Measurements from ENCODE around the gene CYB5RL.

The CYB5RL gene

GRCh38 chr1:54177726-54178125 lies 22.1 kb downstream of the CYB5RL start:
- TF ChIP-seq TAF1 (IDR thresholded peaks at IDR 0.05; ENCODE audit: borderline replicate concordance, insufficient read depth, low read length) (no peak), FOXP2 (optimal IDR thresholded peaks at IDR 0.05; ENCODE audit: borderline replicate concordance, extremely low read depth, extremely low read length, insufficient read depth) (no peak), REST (IDR thresholded peaks at IDR 0.05; ENCODE audit: insufficient read depth in 1 of 2, low read depth in 2 of 2, low read length in 2 of 2) (no peak), POLR2AphosphoS5 (IDR thresholded peaks at IDR 0.05; ENCODE audit: low read depth, low read length) (no peak), SIN3A (IDR thresholded peaks at IDR 0.05; ENCODE audit: borderline replicate concordance, insufficient read depth, low read length) (no peak)

- TF ChIP-seq TAF1 (IDR thresholded peaks at IDR 0.05; ENCODE audit: borderline replicate concordance, insufficient read depth, low read length) = no peak
- no peak for TF ChIP-seq SIN3A (IDR thresholded peaks at IDR 0.05; ENCODE audit: borderline replicate concordance, insufficient read depth, low read length)
- no peak for TF ChIP-seq POLR2AphosphoS5 (IDR thresholded peaks at IDR 0.05; ENCODE audit: low read depth, low read length)
- no peak for TF ChIP-seq REST (IDR thresholded peaks at IDR 0.05; ENCODE audit: insufficient read depth in 1 of 2, low read depth in 2 of 2, low read length in 2 of 2)
- TF ChIP-seq FOXP2 (optimal IDR thresholded peaks at IDR 0.05; ENCODE audit: borderline replicate concordance, extremely low read depth, extremely low read length, insufficient read depth) = no peak
These were observed 23.1 kb downstream of the CYB5RL start for GRCh38 chr1:54176621-54177327.

- TF ChIP-seq SIN3A (IDR thresholded peaks at IDR 0.05; ENCODE audit: borderline replicate concordance, insufficient read depth, low read length) = no peak
- TF ChIP-seq FOXP2 (optimal IDR thresholded peaks at IDR 0.05; ENCODE audit: borderline replicate concordance, extremely low read depth, extremely low read length, insufficient read depth) = no peak
- no peak for TF ChIP-seq TAF1 (IDR thresholded peaks at IDR 0.05; ENCODE audit: borderline replicate concordance, insufficient read depth, low read length)
- TF ChIP-seq REST (IDR thresholded peaks at IDR 0.05; ENCODE audit: insufficient read depth in 1 of 2, low read depth in 2 of 2, low read length in 2 of 2) = no peak
- TF ChIP-seq POLR2AphosphoS5 (IDR thresholded peaks at IDR 0.05; ENCODE audit: low read depth, low read length) = no peak
These were observed 25.7 kb downstream of the CYB5RL start for GRCh38 chr1:54174106-54174505.

- TF ChIP-seq TAF1 (IDR thresholded peaks at IDR 0.05; ENCODE audit: borderline replicate concordance, insufficient read depth, low read length) = no peak
- no peak for TF ChIP-seq FOXP2 (optimal IDR thresholded peaks at IDR 0.05; ENCODE audit: borderline replicate concordance, extremely low read depth, extremely low read length, insufficient read depth)
- no peak for TF ChIP-seq REST (IDR thresholded peaks at IDR 0.05; ENCODE audit: insufficient read depth in 1 of 2, low read depth in 2 of 2, low read length in 2 of 2)
- TF ChIP-seq POLR2AphosphoS5 (IDR thresholded peaks at IDR 0.05; ENCODE audit: low read depth, low read length) = no peak
- no peak for TF ChIP-seq SIN3A (IDR thresholded peaks at IDR 0.05; ENCODE audit: borderline replicate concordance, insufficient read depth, low read length)
These were observed 26.1 kb downstream of the CYB5RL start for GRCh38 chr1:54173681-54174080.

Data from PFSK-1 (cell line).